ENCODE data around the gene SERPINB13. TPM values are rescaled to one million over a fixed set of nuclear protein-coding genes. Genes with fewer than 3 reads are reported as not detected.
"Not testable (repeated sequence)": the region's sequence is repeated elsewhere in the genome, so short reads cannot be mapped to it uniquely, and the experiment has no call there.

SERPINB13 gene
- total and polyA plus RNA-seq, 9 of the 15 experiments (the other 6 are each of a cell fraction or from before 2014, with no cell fraction given) = not detected

DNA sequence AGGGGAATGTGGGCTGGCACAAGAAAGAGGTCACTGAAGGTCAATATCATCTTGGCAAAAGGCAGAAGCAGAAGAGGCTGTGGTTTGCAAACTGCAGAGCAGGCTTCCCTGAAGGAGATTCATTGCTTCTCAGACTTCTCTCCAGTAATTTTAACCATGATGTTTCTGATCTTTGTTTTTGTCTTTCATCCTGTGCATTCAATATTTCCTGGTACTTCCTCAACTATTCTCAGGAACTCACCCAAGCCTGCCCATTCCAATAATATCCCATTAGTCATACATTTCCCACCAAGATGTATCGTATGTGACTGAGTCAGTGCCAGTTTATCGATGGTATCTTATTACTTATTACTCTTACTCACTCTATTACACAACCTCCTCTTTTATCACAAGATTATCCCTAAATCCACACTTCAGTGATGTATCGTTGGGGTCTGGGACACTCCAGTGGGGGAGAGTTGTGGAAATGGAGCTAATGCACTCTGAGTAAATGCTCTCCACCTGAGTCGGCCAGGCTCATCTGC, 54.1 kb downstream of the SERPINB13 start:
- H3K9me1 ChIP-seq (ENCODE audit: control insufficient read depth, insufficient read depth, low read length); H3K4me1 ChIP-seq (replicated peaks in 1 of 2; ENCODE audit: control insufficient read depth in 2 of 2, insufficient read depth in 2 of 2, low read length in 2 of 2); H3K4me3 ChIP-seq; FAIRE-seq; H3K27ac ChIP-seq (ENCODE audit: extremely low read depth, low read depth, low read length); ATAC-seq; H3K9me3 ChIP-seq (replicated peaks; ENCODE audit: control insufficient read depth, insufficient read depth, low read depth, low read length); CTCF ChIA-PET (ENCODE audit: low intra/inter-chr PET ratio); POLR2A ChIA-PET; H3K36me3 ChIP-seq (ENCODE audit: control insufficient read depth, insufficient read depth, low read length); H3K9ac ChIP-seq (ENCODE audit: insufficient read depth in 1 of 2, low read depth in 2 of 2, low read length in 2 of 2); H2AFZ ChIP-seq (ENCODE audit: low read depth, low read length); H4K20me1 ChIP-seq (replicated peaks; ENCODE audit: control insufficient read depth, insufficient read depth, low read length); H3K4me2 ChIP-seq (ENCODE audit: insufficient read depth, low read length); intact Hi-C loops (cut with micrococcal nuclease); H3K27me3 ChIP-seq (ENCODE audit: control insufficient read depth in 2 of 2, insufficient read depth in 2 of 2, low read length in 2 of 2); BruUV-seq (replicated peaks); in situ Hi-C loops (cut with MboI); H3K79me2 ChIP-seq (ENCODE audit: control insufficient read depth, insufficient read depth, low read length); DNase-seq (ENCODE audit: extremely low read depth in 1 of 4, low spot score in 3 of 4): not testable (repeated sequence)
- 5% methylated on average over 4 of the region's 4 CpGs for WGBS (ENCODE audit: insufficient coverage, low coverage, missing lambda C conversion rate)

DNA sequence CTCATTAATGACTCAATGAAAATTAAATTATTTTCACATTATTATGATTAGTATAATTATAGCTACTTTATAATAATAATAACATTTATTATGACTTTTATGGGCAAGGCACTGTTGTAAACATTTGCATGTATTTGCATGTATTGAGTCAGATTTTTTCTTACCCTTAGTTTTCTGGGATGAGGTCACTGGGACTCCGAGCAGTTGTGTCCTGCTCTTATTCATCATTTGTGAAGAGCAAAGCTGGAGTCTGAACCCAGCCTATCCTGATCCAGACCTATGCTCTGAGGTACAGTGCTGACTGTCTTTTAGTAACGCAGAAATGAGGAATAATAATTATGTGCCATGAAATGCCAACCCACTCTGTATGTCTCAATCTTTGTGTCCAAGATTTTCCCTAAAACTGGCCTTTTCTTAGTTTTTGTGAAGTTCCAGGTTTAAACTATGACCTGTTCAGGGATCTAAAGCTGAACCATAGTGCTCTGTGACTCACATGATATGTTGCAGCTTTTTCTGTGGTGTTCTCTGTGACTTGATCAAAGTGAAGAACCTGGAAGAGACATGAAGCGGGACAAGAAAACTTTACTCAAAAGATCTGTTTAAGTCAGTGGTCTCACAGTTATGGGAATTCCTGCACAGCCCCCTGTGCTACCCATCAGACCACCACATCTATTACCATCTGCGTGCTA, 55.7 kb downstream of the SERPINB13 start:
- H3K9me1 ChIP-seq (ENCODE audit: control insufficient read depth, insufficient read depth, low read length); H3K27ac ChIP-seq (ENCODE audit: extremely low read depth, low read depth, low read length); DNase-seq (ENCODE audit: extremely low read depth in 1 of 4, low spot score in 3 of 4); H3K79me2 ChIP-seq (ENCODE audit: control insufficient read depth, insufficient read depth, low read length); BruUV-seq (replicated peaks); FAIRE-seq; H3K4me3 ChIP-seq; POLR2A ChIA-PET; H3K27me3 ChIP-seq (ENCODE audit: control insufficient read depth in 2 of 2, insufficient read depth in 2 of 2, low read length in 2 of 2); in situ Hi-C loops (cut with MboI); intact Hi-C loops (cut with micrococcal nuclease); H2AFZ ChIP-seq (ENCODE audit: low read depth, low read length); H3K9ac ChIP-seq (ENCODE audit: insufficient read depth in 1 of 2, low read depth in 2 of 2, low read length in 2 of 2); H3K36me3 ChIP-seq (ENCODE audit: control insufficient read depth, insufficient read depth, low read length); H3K4me2 ChIP-seq (ENCODE audit: insufficient read depth, low read length); CTCF ChIA-PET (ENCODE audit: low intra/inter-chr PET ratio); H3K9me3 ChIP-seq (replicated peaks; ENCODE audit: control insufficient read depth, insufficient read depth, low read depth, low read length); H4K20me1 ChIP-seq (replicated peaks; ENCODE audit: control insufficient read depth, insufficient read depth, low read length); ATAC-seq; H3K4me1 ChIP-seq (replicated peaks in 1 of 2; ENCODE audit: control insufficient read depth in 2 of 2, insufficient read depth in 2 of 2, low read length in 2 of 2): not testable (repeated sequence)
- WGBS (ENCODE audit: insufficient coverage, low coverage, missing lambda C conversion rate) = 3% methylated on average over 3 of the region's 4 CpGs

DNA sequence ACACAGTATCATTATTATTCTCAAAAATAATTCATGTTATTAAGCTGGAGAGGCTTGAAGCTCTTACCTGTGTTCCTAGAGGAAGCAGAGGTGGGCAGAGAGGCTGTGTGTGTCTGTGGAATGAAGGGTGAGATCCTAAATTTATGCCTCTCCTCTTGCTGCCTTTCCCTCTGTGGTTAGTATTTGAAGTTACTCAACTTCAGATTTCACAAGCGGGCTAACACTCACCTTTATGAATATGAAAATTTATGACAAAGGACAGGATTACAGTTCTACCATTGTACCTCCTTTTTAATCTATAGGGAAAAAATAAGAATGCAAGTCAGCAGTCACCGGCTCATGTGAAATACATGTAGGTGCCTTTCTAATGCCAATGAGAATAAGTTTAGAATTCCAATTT, 57.0 kb downstream of the SERPINB13 start, which contains the start of gene SERPINB4:
Gene SERPINB4, minus strand, starts transcription at position 115 of the 400 bp plus-strand sequence. CDS start 679 bp downstream, outside the sequence.
- H3K9me3 ChIP-seq (replicated peaks; ENCODE audit: control insufficient read depth, insufficient read depth, low read depth, low read length); BruUV-seq (replicated peaks); H3K27me3 ChIP-seq (ENCODE audit: control insufficient read depth in 2 of 2, insufficient read depth in 2 of 2, low read length in 2 of 2); H3K36me3 ChIP-seq (ENCODE audit: control insufficient read depth, insufficient read depth, low read length); POLR2A ChIA-PET; H2AFZ ChIP-seq (ENCODE audit: low read depth, low read length); DNase-seq (ENCODE audit: extremely low read depth in 1 of 4, low spot score in 3 of 4); H3K79me2 ChIP-seq (ENCODE audit: control insufficient read depth, insufficient read depth, low read length); ATAC-seq; FAIRE-seq; H3K4me2 ChIP-seq (ENCODE audit: insufficient read depth, low read length); H3K4me1 ChIP-seq (replicated peaks in 1 of 2; ENCODE audit: control insufficient read depth in 2 of 2, insufficient read depth in 2 of 2, low read length in 2 of 2); H3K27ac ChIP-seq (ENCODE audit: extremely low read depth, low read depth, low read length); H3K4me3 ChIP-seq; H3K9ac ChIP-seq (ENCODE audit: insufficient read depth in 1 of 2, low read depth in 2 of 2, low read length in 2 of 2); H4K20me1 ChIP-seq (replicated peaks; ENCODE audit: control insufficient read depth, insufficient read depth, low read length); intact Hi-C loops (cut with micrococcal nuclease); H3K9me1 ChIP-seq (ENCODE audit: control insufficient read depth, insufficient read depth, low read length); in situ Hi-C loops (cut with MboI); CTCF ChIA-PET (ENCODE audit: low intra/inter-chr PET ratio): not testable (repeated sequence)
- WGBS (ENCODE audit: insufficient coverage, low coverage, missing lambda C conversion rate) = no CpG with 5 or more reads among the region's 2 CpGs

DNA sequence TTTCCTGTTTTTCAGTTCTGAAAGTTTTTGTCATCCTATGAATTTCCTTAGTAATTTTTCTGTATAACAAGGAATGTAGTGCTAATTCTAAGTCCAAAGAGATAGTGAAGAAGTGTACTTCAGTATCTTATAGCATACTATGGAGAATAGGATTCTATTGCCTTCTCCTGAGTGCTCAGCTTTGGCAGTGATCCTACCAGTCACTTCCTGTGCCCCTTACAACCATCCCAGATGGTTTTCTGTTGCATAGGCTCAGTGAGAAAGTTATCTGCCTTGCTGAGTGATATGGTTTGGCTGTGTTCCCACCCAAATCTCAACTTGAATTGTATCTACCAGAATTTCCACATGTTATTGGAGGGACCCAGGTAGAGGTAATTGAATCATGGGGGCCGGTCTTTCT, 57.6 kb downstream of the SERPINB13 start:
- in situ Hi-C loops (cut with MboI); H3K4me3 ChIP-seq; DNase-seq (ENCODE audit: extremely low read depth in 1 of 4, low spot score in 3 of 4); H3K27me3 ChIP-seq (ENCODE audit: control insufficient read depth in 2 of 2, insufficient read depth in 2 of 2, low read length in 2 of 2); H3K9me1 ChIP-seq (ENCODE audit: control insufficient read depth, insufficient read depth, low read length); H2AFZ ChIP-seq (ENCODE audit: low read depth, low read length); H3K27ac ChIP-seq (ENCODE audit: extremely low read depth, low read depth, low read length); FAIRE-seq; ATAC-seq; H3K9ac ChIP-seq (ENCODE audit: insufficient read depth in 1 of 2, low read depth in 2 of 2, low read length in 2 of 2); H4K20me1 ChIP-seq (replicated peaks; ENCODE audit: control insufficient read depth, insufficient read depth, low read length); H3K9me3 ChIP-seq (replicated peaks; ENCODE audit: control insufficient read depth, insufficient read depth, low read depth, low read length); POLR2A ChIA-PET; H3K4me1 ChIP-seq (replicated peaks in 1 of 2; ENCODE audit: control insufficient read depth in 2 of 2, insufficient read depth in 2 of 2, low read length in 2 of 2); H3K4me2 ChIP-seq (ENCODE audit: insufficient read depth, low read length); BruUV-seq (replicated peaks); intact Hi-C loops (cut with micrococcal nuclease); H3K79me2 ChIP-seq (ENCODE audit: control insufficient read depth, insufficient read depth, low read length); H3K36me3 ChIP-seq (ENCODE audit: control insufficient read depth, insufficient read depth, low read length); CTCF ChIA-PET (ENCODE audit: low intra/inter-chr PET ratio): not testable (repeated sequence)
- 0% methylated on average over 1 of the region's 1 CpG for WGBS (ENCODE audit: insufficient coverage, low coverage, missing lambda C conversion rate)

All from K562 (cell line).